Liver (tissue), 9 donors: Measurements from ENCODE around the gene UGT1A10. TPM values are rescaled to one million over a fixed set of nuclear protein-coding genes. Genes with fewer than 3 reads are reported as not detected.

Experiments
- DNase-seq: peaks from one replicate; pipeline ENCODE4 v3.0.0-alpha.2; 2017; ENCODE audit warnings: low spot score
- H3K27ac ChIP-seq, 2 donors: one replicate each; pipeline ENCODE4 v1.7.0; 2013; ENCODE audit warnings: inconsistent platforms in 2 of 2, low read length in 2 of 2, control low read depth in 1 of 2, low read depth in 1 of 2, mild to moderate bottlenecking in 1 of 2
- H3K27me3 ChIP-seq, 4 donors: one replicate each; pipeline versions ENCODE4 v1.6.1 to v1.7.0; 2013; ENCODE audit warnings: low read length in 3 of 4, inconsistent platforms in 1 of 4, mild to moderate bottlenecking in 1 of 4, moderate library complexity in 1 of 4; ENCODE audit not compliant: control insufficient read depth in 4 of 4, insufficient read depth in 4 of 4
- H3K36me3 ChIP-seq, 4 donors: one replicate each; pipeline versions ENCODE4 v1.6.1 to v1.7.0; 2013; ENCODE audit warnings: low read length in 3 of 4, mild to moderate bottlenecking in 3 of 4, low read depth in 1 of 4, moderate library complexity in 1 of 4; ENCODE audit not compliant: control insufficient read depth in 4 of 4, insufficient read depth in 3 of 4
- H3K4me1 ChIP-seq, 4 donors: one replicate each; pipeline versions ENCODE4 v1.6.1 to v1.7.0; 2013; ENCODE audit warnings: low read length in 3 of 4, mild to moderate bottlenecking in 3 of 4, moderate library complexity in 1 of 4; ENCODE audit not compliant: control insufficient read depth in 4 of 4, insufficient read depth in 4 of 4
- H3K4me3 ChIP-seq, 3 donors: one replicate each; pipeline versions ENCODE4 v1.6.1 to v1.7.0; 2013; ENCODE audit warnings: low read length in 3 of 3, control low read depth in 1 of 3, low read depth in 1 of 3, mild to moderate bottlenecking in 1 of 3
- H3K9ac ChIP-seq, 2 donors: one replicate each; pipeline ENCODE4 v1.7.0; 2013; ENCODE audit warnings: low read length in 2 of 2, mild to moderate bottlenecking in 2 of 2, moderate library complexity in 2 of 2, control low read depth in 1 of 2, low read depth in 1 of 2
- H3K9me3 ChIP-seq, 4 donors: one replicate each; pipeline versions ENCODE4 v1.6.1 to v1.7.0; 2013; ENCODE audit warnings: low read length in 3 of 4; ENCODE audit not compliant: control insufficient read depth in 4 of 4
- EGR1 ChIP-seq, 2 donors: IDR thresholded peaks; 2 replicates each; pipeline ENCODE4 v1.6.1; 2016 to 2018; ENCODE audit warnings: antibody characterized with exemption in 2 of 2, low read depth in 2 of 2
- FOXA1 ChIP-seq: IDR thresholded peaks from 2 replicates; pipeline ENCODE4 v1.6.1; 2016; ENCODE audit warnings: antibody characterized with exemption
- FOXA2 ChIP-seq: IDR thresholded peaks from 2 replicates; pipeline ENCODE4 v1.6.1; 2016; ENCODE audit warnings: antibody characterized with exemption
- GABPA ChIP-seq, 2 donors: IDR thresholded peaks in 1 of 2; conservative IDR thresholded peaks in 1 of 2; 2 replicates each; pipeline ENCODE4 v1.6.1; 2016; ENCODE audit warnings: antibody characterized with exemption in 2 of 2, mild to moderate bottlenecking in 1 of 2, moderate library complexity in 1 of 2
- HNF4A ChIP-seq, 2 donors: conservative IDR thresholded peaks; 2 replicates each; pipeline ENCODE4 v1.6.1; 2016; ENCODE audit warnings: antibody characterized with exemption in 2 of 2, mild to moderate bottlenecking in 2 of 2
- HNF4G ChIP-seq: IDR thresholded peaks from 2 replicates; pipeline ENCODE4 v1.6.1; 2016; ENCODE audit warnings: antibody characterized with exemption
- JUND ChIP-seq, 2 donors: IDR thresholded peaks; 2 replicates each; pipeline ENCODE4 v1.6.1; 2016; ENCODE audit warnings: antibody characterized with exemption in 2 of 2
- MAX ChIP-seq: IDR thresholded peaks from 2 replicates; pipeline ENCODE4 v1.6.1; 2016; ENCODE audit warnings: antibody characterized with exemption
- NR2F2 ChIP-seq: IDR thresholded peaks from 2 replicates; pipeline ENCODE4 v1.6.1; 2016; ENCODE audit warnings: antibody characterized with exemption
- RAD21 ChIP-seq, 2 donors: IDR thresholded peaks; 2 replicates each; pipeline ENCODE4 v1.6.1; 2016; ENCODE audit warnings: antibody characterized with exemption in 2 of 2, mild to moderate bottlenecking in 2 of 2
- RXRA ChIP-seq, 2 donors: IDR thresholded peaks; 2 replicates each; pipeline ENCODE4 v1.6.1; 2017 to 2018; ENCODE audit warnings: antibody characterized with exemption in 2 of 2, mild to moderate bottlenecking in 1 of 2
- SP1 ChIP-seq: IDR thresholded peaks from 2 replicates; pipeline ENCODE4 v1.6.1; 2018; ENCODE audit warnings: antibody characterized with exemption, mild to moderate bottlenecking
- TAF1 ChIP-seq: conservative IDR thresholded peaks from 2 replicates; pipeline ENCODE4 v1.6.1; 2016; ENCODE audit warnings: antibody characterized with exemption, mild to moderate bottlenecking
- YY1 ChIP-seq: IDR thresholded peaks from 2 replicates; pipeline ENCODE4 v1.6.1; 2016; ENCODE audit warnings: antibody characterized with exemption, mild to moderate bottlenecking
- ZBTB33 ChIP-seq: IDR thresholded peaks from 2 replicates; pipeline ENCODE4 v1.6.1; 2016; ENCODE audit warnings: antibody characterized with exemption
- WGBS: extraction: QIAGEN DNeasy Blood & Tissue Kit; methylation state at CpG from one replicate; pipeline ENCODE4 v1.1.7; 2013; 5-methylcytosine and 5-hydroxymethylcytosine counted together
- polyA plus RNA-seq, 2 donors: library from polyadenylated mRNA; stranded (reverse) in 1 of 2; unstranded in 1 of 2; fragments of 200-250 nt in 1 of 2; fragments of >200 nt in 1 of 2; fragmentation: Nextera tagmentation in 1 of 2; extraction: Ambion mirVana in 1 of 2; gene quantifications; one replicate each; pipeline versions ENCODE4 v1.2.1 to v1.2.3, GENCODE V29; 2013 to 2015
- total RNA-seq, 2 donors: library from RNA; depleted of rRNA; stranded (reverse); fragments of >200 nt; gene quantifications; one replicate each; pipeline ENCODE4 v1.2.3, GENCODE V29; 2014
- TF ChIP-seq, protein P1 (sequence below): IDR thresholded peaks from 2 replicates; pipeline ENCODE4 v1.6.1; 2016; ENCODE audit warnings: antibody characterized with exemption
- TF ChIP-seq, protein P2 (sequence below): IDR thresholded peaks from 2 replicates; pipeline ENCODE4 v1.6.1; 2016; ENCODE audit warnings: antibody characterized with exemption, mild to moderate bottlenecking
- TF ChIP-seq, protein P3 (sequence below): fragments of 150-350 bp; IDR thresholded peaks from 2 replicates; pipeline ENCODE4 v1.5.1; 2017; ENCODE audit warnings: improper control_type of control experiment, low read depth, low read length; ENCODE audit not compliant: missing input control
- donor health status: healthy.
- donor health status: healthy.
- donor health status: healthy.
- donor health status: healthy.
- donor health status: healthy.

UGT1A10 gene
- total and polyA plus RNA-seq, 4 donors, result 0.08 TPM; not detected in 2

- TF ChIP-seq MAX, result no peak
- no peak for TF ChIP-seq SP1
- no peak for TF ChIP-seq YY1
- TF ChIP-seq ZBTB33, result no peak
- no peak for TF ChIP-seq TAF1
- no peak for TF ChIP-seq GABPA (IDR thresholded peaks at IDR 0.05 in 1 of 2, conservative IDR thresholded peaks at IDR 0.05 in 1 of 2)
- no peak for TF ChIP-seq HNF4G
- TF ChIP-seq RXRA (IDR thresholded peaks at IDR 0.05), result no peak
- TF ChIP-seq HNF4A (conservative IDR thresholded peaks at IDR 0.05), result no peak
- no peak for TF ChIP-seq RAD21 (IDR thresholded peaks at IDR 0.05)
- TF ChIP-seq NR2F2, result no peak
- TF ChIP-seq FOXA1, result no peak
- no peak for TF ChIP-seq JUND (IDR thresholded peaks at IDR 0.05)
- TF ChIP-seq EGR1 (IDR thresholded peaks at IDR 0.05; ENCODE audit: low read depth in 2 of 2), result no peak
- TF ChIP-seq, protein P1, sequence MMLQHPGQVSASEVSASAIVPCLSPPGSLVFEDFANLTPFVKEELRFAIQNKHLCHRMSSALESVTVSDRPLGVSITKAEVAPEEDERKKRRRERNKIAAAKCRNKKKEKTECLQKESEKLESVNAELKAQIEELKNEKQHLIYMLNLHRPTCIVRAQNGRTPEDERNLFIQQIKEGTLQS, result no peak
- TF ChIP-seq, protein P2, sequence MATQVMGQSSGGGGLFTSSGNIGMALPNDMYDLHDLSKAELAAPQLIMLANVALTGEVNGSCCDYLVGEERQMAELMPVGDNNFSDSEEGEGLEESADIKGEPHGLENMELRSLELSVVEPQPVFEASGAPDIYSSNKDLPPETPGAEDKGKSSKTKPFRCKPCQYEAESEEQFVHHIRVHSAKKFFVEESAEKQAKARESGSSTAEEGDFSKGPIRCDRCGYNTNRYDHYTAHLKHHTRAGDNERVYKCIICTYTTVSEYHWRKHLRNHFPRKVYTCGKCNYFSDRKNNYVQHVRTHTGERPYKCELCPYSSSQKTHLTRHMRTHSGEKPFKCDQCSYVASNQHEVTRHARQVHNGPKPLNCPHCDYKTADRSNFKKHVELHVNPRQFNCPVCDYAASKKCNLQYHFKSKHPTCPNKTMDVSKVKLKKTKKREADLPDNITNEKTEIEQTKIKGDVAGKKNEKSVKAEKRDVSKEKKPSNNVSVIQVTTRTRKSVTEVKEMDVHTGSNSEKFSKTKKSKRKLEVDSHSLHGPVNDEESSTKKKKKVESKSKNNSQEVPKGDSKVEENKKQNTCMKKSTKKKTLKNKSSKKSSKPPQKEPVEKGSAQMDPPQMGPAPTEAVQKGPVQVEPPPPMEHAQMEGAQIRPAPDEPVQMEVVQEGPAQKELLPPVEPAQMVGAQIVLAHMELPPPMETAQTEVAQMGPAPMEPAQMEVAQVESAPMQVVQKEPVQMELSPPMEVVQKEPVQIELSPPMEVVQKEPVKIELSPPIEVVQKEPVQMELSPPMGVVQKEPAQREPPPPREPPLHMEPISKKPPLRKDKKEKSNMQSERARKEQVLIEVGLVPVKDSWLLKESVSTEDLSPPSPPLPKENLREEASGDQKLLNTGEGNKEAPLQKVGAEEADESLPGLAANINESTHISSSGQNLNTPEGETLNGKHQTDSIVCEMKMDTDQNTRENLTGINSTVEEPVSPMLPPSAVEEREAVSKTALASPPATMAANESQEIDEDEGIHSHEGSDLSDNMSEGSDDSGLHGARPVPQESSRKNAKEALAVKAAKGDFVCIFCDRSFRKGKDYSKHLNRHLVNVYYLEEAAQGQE, result no peak
- TF ChIP-seq FOXA2, result no peak
- TF ChIP-seq, protein P3, sequence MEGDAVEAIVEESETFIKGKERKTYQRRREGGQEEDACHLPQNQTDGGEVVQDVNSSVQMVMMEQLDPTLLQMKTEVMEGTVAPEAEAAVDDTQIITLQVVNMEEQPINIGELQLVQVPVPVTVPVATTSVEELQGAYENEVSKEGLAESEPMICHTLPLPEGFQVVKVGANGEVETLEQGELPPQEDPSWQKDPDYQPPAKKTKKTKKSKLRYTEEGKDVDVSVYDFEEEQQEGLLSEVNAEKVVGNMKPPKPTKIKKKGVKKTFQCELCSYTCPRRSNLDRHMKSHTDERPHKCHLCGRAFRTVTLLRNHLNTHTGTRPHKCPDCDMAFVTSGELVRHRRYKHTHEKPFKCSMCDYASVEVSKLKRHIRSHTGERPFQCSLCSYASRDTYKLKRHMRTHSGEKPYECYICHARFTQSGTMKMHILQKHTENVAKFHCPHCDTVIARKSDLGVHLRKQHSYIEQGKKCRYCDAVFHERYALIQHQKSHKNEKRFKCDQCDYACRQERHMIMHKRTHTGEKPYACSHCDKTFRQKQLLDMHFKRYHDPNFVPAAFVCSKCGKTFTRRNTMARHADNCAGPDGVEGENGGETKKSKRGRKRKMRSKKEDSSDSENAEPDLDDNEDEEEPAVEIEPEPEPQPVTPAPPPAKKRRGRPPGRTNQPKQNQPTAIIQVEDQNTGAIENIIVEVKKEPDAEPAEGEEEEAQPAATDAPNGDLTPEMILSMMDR, result no peak
- 92% methylated on average over 7 of the region's 7 CpGs for WGBS
- H3K27ac ChIP-seq, result no peak overlapping the region
- no peak overlapping the region for H3K9ac ChIP-seq
- no peak overlapping the region for H3K4me3 ChIP-seq
- no peaks in the 10 kb centered on the region for H3K27me3 ChIP-seq
- no peaks in the 10 kb centered on the region for H3K4me1 ChIP-seq
- no peak for DNase-seq
- no peaks in the 10 kb centered on the region for H3K36me3 ChIP-seq
- no peaks in the 10 kb centered on the region for H3K9me3 ChIP-seq
Observed at GRCh38 chr2:233792720-233793119, 156.5 kb downstream of the UGT1A10 start.
